Measurements from ENCODE around the gene SVBP.

The SVBP gene

GRCh38 chr1:42759114-42759513 is 58.1 kb downstream of the SVBP start:
- DNase-seq = no peak

- no peak for DNase-seq
These were observed 58.6 kb downstream of the SVBP start for GRCh38 chr1:42758641-42759040.

- no peak for DNase-seq
These were observed 59.3 kb downstream of the SVBP start for GRCh38 chr1:42757892-42758275.
